HG02678 (cell line): Measurements from ENCODE around the gene RIBC1.
"Not testable (repeated sequence)": the region's sequence is repeated elsewhere in the genome, so short reads cannot be mapped to it uniquely, and the experiment has no call there.

Experiments
- ATAC-seq: cut with Tn5 transposase; IDR thresholded peaks from one replicate; pipeline ENCODE4 v1.9.1; 2021; ENCODE audit warnings: mild to moderate bottlenecking, moderate library complexity; ENCODE audit not compliant: unreplicated experiment

RIBC1 gene

DNA sequence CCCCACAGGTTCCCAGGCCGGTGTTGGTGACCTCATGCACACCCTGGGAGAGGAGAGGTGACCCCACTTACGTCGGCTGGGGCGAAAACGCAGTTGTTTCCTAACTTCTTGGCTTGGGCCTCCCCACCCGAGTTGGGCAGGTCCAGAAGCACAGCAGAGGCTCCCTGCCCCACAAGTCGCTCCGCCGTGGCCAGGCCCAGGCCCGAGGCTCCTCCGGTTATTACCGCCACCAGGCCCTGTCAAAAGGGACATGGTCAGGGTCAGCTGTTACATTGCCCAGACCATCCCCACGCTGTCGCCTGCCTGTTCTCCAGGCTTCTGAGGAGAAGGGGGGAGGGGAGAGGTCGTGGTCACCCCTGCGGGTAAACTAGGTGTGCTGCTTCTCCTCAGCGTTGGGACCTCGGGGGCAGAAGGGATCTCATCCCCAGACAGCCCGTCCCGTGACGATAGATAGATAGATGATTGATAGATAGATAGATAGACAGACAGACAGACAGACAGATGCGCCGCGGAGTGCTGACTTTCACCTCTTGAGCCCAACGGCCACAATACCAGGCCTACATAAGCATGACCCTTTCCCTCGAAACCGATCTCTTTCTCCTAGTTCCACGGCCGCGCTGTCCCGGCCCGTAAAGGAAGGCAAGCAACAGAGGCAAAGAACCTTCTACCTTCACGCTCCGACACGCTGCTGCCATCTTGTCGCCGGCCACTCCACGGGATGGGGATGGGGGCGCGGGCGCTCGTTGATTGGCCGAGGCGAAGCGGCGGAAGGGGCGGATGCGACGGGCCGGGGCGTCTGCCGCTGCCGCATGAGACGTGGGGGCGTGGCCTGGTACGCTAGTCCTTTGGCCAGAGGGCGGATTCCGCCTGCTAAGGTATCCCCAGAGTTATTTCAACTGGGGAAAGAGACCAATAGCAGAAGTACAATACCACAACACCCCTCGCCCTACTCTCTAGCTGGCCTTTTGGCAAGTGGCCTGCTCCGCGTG lies 11.3 kb downstream of the RIBC1 start, which contains the start of gene HSD17B10:
HSD17B10 (minus strand) TSS at position 720 of the 989 bp plus-strand sequence; CDS start at position 695, 25 bp downstream.
- ATAC-seq, result peak; percentile 97

DNA sequence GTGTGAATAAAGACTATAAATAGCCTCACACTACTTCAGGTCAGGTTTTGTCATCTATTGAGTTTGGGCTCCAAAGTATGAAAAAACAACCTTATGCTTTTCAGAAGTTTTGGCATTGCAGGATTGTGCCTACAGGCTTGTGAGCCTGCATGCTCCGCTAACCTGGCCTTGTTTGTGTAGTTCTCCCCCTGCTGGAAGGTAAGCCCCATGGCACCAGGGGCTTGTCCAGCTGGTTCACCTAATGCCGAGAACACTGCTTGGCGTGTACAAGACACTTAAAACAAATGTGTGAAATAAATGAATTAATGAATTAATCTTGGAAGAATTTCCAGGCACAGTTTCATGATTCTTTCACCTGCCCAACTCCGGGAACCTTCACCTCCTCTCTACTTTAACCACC lies 13.3 kb downstream of the RIBC1 start:
- peak; percentile 60 for ATAC-seq

DNA sequence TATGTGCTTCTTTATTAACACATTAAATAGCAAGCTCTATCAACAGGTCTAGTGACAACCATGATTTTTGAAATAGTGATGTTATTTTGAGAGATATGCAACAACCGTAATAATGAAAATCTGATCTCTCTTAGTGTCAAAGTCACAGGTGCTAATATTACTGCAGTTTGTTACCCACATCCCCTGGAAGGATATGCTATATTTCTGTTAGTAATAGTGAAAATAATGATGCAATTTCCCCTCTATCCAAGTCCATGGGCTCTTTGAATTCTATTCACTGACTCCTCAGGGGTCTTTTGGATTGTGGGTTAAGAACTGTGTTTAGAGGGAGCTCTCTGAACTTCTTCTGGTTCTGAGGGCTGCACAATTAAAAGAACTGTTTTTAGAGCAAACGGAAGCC lies 14.5 kb downstream of the RIBC1 start:
- no peak for ATAC-seq

DNA sequence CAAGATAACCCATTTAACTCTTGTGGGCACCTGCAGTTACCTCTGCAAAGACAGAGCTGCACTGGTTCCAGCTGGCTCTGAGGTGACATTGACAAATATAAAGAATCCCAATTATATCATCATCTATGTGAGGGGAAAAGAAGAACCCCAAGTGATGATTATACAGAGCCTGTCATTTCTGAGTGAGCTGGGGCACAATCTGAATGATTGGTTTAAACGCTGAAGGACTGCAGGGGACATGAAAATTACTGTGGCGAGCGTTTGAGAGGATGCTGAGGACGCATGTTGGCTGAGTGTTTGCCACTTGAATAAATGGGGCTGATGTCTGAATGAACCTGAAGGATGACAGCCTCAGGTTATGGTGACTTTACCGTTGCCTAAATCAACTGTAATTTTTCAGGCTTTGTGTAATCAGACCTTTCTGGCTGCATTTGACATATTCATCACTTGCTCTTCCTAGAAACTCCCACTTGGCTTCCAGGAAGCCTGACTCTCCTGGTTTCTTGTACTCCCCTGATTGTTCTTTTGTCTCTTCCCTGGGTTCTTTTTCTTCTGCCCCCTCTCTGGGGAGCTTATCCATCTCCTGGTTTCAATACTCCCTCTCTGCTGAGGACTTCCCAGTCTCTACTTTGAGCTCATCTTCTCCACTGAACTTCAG lies 15.6 kb downstream of the RIBC1 start:
- ATAC-seq, result no peak

DNA sequence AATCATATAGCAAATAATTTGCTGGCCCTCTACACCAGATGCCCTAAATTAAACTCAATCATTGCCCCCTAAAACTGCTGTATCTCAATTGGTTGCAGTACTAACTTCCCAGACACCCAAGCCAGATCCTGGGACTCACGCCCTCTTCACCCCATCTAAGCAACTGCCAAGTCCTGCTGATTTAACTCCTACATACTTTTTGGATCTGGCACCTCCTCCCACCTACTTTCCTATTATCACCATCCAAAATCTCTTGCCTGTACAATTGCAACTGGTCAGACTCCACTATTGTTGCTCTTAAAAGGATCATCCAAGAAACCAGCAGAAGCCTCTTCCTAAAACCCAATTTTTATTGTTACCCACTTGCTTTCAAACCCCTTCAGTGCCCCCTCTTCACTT lies 16.2 kb downstream of the RIBC1 start:
- no peak for ATAC-seq

DNA sequence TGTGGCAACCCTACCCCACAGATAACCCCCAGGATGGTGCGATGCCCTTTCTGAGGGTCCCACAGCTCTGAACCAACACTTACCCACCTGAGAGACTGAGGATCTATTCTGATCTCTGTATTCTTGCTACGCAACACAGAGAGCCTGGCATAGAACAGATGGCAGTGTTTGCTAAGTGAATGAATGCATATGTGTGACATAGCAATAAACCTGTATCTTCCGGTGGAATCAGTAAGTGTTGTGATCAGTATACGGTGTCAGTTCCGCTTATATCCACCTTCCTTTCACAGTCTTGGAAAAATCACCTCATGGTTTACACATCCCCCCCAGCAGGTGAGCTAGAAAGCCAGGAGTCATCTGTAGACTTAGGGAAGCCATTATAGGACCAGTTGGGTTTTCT lies 17.4 kb downstream of the RIBC1 start:
- no peak for ATAC-seq

DNA sequence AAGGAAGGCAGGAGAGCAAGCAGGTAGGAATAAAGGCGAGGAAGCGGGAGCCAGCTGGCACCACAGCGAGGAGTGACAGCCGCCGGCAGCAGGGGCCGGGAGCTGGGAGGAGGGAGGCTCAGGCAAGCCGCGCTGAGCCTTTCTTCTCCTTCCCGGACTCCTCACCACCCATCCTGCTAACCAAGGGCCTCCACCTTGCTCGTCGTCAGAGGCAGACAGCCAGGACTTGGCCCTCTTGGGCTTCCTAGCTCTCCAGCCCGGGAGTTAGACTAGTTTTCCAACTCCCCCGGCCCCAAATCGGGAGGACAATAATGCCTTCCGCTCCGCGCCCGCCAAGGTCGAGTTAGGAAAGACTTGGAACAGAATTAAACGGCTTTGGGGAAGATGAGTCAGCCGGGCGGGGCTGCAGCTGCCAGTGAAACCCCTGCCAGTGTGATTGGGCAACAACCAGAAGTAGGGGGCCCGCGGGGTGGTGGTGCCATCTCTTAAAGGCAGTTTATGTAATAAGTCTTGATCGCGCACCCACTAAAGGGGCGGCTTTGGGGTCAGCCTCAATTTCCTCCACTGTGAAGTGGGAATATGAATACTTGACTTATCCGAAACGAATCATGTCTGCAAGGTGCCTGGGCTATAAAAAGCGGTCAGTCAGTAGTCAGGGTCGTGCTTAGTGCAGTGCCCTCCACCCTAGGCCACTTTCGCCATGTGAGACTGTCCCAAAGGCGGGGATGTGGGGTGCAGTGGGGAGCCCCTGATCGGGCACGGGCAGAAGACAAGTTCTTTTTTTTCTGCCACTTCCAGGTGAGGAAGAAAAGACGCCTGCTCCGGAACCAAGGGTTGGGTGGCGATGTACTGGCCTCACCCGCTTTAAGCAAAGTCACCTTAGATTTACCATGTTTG lies 18.2 kb downstream of the RIBC1 start:
- ATAC-seq, result no peak

DNA sequence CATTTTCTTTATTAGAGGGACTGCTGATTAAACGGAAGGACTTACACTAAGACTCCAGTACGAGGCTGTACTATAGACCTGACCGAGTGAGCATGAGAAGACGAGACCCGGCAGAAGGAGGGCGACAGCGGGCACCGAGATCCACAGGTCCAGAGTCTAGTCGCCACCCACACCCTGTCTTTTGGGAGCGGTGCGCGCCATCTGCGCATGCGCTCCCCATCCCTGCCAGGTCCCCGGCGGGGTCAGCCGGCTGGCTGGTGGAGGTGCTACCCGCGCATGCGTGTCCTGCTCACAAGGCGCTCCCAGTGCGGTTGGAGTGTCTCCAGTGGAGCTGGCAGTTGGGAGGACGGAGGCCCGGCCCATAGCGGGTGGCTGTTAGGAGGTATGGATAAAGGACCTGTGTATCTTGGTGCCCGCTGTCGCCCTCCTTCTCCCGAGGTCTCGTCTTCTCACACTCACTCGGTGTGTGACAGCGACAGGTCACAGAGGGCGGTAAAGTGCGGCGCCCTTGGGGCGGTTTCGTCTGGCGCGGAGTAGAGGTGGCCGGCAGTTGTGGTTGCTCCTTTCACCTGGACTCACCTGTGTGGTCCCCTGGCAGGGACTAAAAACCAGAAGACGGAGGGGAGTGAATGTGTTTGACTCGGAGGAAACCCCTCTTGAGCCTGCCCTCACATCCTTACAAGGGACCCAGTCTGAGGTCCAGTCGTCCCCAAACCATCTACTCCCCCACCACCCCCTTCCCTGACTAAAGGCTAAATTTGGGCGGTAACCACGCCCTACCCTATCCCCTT lies 19.1 kb downstream of the RIBC1 start:
- peak; percentile 88 for ATAC-seq

DNA sequence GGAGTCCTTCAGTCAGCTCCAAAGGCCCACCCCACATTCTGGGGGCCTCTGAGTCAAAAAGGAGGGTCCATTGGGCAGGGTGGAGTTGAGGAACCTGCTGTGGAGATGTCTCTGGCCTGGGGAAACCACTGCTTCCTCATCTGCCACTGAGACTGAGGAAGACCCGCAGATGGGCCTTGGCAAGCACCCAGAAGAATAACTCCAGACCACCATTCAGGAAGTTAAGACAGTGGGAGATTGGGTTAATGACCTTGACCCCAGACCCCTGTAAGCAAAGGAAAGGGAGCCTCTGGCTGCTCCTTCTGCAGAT lies 19.6 kb downstream of the RIBC1 start:
- ATAC-seq, result no peak

DNA sequence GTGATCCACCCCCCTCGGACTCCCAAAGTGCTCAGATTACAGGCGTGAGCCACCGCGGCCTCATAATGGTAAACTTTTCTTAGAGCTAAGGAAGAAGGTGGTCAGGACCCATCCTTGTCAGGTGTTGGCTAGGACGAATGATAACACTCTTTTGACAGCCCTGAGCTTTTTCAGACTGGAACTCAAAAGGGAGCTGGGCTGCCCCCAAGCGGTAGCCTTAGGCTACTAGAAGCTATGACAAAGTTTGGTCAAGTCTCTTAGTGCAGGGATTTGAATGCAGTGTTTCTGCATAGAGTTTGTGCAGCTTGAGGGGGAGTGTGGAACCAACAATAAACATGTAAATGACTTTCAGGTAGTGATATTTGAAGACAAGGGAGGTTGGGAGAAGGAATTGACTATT lies 23.3 kb downstream of the RIBC1 start:
- ATAC-seq, result no peak

DNA sequence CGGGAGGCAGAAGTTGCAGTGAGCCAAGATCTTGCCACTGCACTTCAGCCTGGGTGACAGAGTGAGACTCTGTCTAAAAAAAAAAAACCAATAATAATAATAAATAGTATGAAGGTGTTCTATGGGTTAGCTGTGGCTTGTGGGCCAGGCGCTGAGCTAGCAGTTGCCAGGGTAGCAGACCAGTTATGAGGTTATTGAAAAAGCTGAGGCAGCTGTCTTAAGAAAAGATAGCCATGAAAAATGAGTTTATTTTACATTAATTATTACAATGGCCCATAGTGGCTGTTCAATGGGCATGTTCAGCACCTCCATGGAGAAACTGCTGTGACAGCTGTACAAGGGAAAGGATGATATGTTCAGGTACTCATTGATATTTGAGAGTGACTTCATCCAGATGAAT lies 24.8 kb downstream of the RIBC1 start:
- ATAC-seq, result no peak

DNA sequence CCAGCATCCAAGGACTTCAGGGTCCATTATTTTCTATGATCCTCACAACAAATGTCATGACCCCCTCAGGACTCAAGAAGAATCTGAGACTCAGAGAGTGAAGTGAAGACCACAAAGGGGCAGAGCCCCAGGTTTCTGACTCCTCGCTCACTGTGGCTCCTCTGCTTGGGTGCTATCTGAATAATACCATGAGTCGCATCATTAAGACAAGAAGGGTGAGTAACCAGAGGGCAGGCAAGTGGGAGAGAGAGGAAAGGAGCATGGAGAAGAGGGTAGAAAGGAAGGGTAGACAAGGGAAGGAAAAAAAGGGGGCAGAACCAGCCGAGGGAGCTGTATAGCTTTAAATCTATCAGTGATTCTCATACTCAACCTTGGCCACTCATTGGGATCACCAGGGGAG lies 27.0 kb downstream of the RIBC1 start:
- ATAC-seq, result no peak

DNA sequence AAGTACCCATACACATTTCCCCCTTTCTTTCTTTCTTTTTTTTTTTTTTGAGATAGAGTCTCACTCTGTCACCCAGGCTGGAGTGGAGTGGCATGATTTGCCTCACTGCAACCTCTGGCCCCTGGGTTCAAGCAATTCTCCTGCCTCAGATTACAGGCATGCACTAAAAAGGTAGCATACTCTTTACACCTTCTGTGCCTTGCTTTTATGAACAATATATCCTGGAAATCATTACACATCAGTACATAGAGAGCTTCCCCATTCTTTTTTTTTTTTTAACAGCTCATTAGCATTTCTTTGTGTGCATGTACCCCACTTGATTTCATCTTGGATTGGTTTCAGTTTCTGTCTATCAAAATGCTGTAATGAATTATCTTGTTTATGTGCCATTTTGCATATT lies 30.1 kb downstream of the RIBC1 start:
- no peak for ATAC-seq

DNA sequence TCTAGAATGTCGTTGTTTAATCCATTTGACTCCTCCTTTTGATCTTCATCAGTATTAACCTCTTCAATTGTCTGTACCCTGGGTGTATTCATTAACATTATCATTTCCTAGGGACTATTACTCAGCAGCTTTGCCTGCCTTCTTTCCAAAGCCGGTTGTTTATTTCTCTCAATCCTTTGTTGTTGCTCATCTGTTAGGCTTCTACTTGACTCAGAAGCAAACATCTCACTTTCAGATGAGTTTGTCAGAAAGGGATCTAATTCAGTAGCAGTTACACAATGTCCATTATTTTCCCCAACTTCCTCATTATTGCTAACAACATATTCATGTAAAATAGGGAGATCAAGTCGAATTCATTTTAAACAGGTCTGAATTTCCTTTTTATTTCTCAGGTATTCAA lies 33.6 kb downstream of the RIBC1 start:
- ATAC-seq, result no peak

DNA sequence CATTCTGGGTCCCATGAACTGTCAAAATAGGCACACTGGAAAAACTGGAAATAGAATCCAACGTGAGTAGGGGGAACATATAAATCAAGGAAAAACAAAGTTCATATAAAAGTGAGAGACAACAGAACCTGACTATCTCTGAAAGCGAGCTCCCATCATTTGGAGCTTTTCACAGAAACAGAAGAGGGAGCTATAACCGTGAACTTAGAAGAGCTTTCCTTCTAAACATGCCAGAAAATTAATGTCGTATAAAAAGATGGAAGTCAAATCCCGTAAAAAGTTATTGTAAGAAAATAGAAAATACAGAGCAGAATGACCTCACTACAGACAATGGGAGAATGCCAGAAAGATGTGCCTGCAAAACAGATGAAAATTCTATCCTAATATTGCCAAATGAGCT lies 35.4 kb downstream of the RIBC1 start:
- ATAC-seq, result no peak

DNA sequence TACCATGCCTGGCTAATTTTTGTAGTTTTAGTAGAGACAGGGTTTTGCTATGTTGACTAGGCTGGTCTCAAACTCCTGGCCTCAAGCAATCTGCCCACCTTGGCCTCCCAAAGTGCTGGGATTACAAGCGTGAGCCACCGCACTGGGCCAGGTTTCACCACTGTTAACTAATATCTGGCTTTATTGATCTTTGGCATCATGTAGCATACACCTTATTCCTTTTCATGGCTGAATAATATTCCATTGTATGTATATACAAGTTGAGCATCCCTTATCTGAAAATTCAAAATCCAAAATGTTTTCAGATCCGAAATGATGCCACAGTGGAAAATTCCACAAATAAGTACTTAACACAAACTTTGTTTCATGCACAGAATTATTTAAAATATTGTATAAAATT lies 46.0 kb downstream of the RIBC1 start:
- not testable (repeated sequence) for ATAC-seq

DNA sequence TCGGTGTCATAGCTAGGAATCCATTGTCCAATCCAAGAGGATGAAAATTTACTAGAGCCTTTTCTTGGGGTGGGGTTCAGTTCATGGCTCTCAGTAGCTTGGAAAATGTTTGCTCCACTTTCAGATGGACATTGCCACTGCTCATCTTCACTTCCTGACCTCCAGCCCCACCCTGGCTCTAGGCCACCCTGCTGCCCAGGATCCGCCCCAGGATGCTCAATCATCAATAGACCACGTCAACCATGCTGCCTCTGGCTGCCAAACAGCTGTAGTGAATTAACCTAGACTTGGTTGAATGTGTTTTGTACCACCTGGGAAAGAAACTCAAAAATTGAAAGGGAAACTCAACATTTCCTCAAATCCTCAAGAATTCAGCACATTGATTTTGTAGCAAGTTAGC lies 48.7 kb downstream of the RIBC1 start:
- no peak for ATAC-seq

DNA sequence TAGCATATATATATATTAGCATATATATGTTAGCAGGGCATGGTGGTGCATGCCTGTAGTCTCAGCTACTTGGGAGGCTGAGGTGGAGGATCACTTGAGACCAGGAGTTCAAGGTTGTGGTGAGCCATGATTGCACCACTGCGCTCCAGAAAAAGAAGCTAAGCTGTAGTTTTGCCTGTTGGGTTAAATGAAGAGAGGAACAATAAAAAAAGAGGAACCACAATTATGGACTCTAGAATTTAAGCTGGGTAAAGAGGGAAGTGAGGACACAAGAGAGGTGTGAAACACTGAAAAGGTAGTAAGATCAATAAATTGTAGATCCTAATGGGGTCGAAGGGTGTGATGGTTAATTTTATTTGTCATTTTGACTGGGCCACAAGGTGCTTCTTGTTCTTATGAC lies 52.0 kb downstream of the RIBC1 start:
- ATAC-seq, result no peak

DNA sequence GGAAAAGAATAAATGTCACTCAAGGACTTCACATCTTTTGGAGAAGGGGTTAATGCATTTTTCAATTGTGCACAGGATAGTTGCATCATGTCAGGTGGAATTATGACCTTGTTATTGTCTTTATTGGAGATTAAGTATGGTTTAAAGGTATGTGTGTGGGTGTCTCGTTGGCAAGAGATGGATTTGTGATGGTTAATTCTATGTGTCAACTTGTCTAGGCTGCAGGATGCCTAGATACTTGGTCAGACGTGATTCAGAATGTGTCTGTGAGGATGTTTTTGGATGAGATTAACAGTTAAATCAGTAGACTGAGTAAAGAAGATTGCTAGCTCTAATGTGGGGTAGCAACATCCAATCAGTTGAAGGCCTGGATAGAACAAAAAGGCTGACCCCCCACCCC lies 53.7 kb downstream of the RIBC1 start:
- ATAC-seq, result no peak

DNA sequence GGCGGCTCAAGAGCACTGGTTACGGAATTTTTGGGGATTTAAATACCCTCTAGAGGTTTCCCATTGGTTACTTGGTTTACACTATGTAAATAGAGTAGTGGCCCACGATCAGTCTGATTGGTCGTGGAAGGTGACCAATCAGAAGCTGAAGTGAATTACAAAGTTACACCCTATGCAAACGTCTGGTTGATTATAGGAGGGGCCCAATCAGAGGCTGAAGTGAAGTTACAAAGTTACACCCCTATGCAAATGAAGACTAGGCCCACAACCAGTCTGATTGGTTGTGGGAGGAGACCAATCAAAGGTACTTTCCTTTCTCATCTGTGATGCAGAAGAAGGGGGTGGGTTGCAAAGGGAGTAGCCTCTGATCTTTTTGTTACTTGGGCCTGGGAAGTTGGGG lies 56.6 kb downstream of the RIBC1 start:
- no peak for ATAC-seq
